ENCODE data around the gene ZNF664. TPM values are rescaled to one million over a fixed set of nuclear protein-coding genes. Genes with fewer than 3 reads are reported as not detected.

Gene ZNF664
- total RNA-seq, 3 donors from 2014 or later: 101 to 132 (median 101) TPM

DNA sequence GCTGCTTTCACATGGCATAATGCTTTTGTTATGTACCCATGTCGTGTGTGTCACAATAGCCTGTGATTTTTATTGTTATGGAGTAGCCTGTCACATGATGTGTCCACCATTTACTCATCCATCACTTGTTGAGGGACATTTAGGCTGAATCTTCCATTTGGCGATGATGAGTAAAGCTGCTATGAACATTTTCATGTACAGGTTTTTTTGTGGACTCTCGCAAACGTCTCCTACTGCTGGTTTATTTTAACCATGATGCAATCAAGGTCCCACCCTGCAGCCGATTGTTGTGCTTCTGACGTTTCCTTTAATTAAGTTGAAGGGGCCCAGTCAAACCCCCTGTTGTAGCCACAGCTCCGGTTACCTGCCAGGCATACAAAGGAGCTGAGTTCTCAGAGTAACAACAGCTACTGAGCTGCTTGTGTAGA, 63.2 kb downstream of the ZNF664 start:
- H3K4me3 ChIP-seq: no peak overlapping the region
- ATAC-seq (no peak), DNase-seq (no peak)
- H3K4me1 ChIP-seq (ENCODE audit: low read depth): no peaks in the 10 kb centered on the region
- no peaks in the 10 kb centered on the region for H3K36me3 ChIP-seq (ENCODE audit: low read depth)
- intact Hi-C loops (cut with DNase I, micrococcal nuclease): loop anchor here in 1 of 2 donors (5.0 kb wide), 1 partner anchor 736 kb away; no protein-coding TSS in a partner anchor
- no peaks in the 10 kb centered on the region for H3K9me3 ChIP-seq
- TF ChIP-seq, protein P1, sequence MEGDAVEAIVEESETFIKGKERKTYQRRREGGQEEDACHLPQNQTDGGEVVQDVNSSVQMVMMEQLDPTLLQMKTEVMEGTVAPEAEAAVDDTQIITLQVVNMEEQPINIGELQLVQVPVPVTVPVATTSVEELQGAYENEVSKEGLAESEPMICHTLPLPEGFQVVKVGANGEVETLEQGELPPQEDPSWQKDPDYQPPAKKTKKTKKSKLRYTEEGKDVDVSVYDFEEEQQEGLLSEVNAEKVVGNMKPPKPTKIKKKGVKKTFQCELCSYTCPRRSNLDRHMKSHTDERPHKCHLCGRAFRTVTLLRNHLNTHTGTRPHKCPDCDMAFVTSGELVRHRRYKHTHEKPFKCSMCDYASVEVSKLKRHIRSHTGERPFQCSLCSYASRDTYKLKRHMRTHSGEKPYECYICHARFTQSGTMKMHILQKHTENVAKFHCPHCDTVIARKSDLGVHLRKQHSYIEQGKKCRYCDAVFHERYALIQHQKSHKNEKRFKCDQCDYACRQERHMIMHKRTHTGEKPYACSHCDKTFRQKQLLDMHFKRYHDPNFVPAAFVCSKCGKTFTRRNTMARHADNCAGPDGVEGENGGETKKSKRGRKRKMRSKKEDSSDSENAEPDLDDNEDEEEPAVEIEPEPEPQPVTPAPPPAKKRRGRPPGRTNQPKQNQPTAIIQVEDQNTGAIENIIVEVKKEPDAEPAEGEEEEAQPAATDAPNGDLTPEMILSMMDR (IDR thresholded peaks at IDR 0.05): no peak

DNA sequence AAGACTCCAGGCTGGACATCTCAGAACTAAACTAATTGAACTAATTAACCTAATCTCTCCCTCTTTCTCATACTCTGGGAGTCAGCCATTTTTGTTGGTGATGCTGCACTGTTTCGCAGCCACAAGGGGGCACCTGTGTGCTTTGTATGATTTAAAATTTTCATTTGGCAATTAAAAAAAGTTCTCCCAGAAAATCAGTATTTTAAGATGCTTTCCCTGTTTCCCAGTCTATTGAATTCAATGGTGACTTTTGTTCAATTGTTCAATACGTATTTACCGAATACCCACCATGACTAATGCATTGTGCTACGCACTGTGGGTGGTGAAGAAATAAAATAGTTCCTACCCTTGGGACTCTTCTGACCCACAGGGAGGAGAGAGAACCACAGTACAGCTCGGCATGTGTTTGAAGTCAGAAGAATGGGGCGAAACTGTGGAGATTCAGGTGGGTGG, 63.7 kb downstream of the ZNF664 start:
- H3K4me3 ChIP-seq: no peak overlapping the region
- no peaks in the 10 kb centered on the region for H3K9me3 ChIP-seq
- intact Hi-C loops (cut with DNase I, micrococcal nuclease): loop anchor here in 1 of 2 donors (5.0 kb wide), 1 partner anchor 736 kb away; no protein-coding TSS in a partner anchor
- TF ChIP-seq, protein P1 (IDR thresholded peaks at IDR 0.05): peak; percentile 82
- no peaks in the 10 kb centered on the region for H3K4me1 ChIP-seq (ENCODE audit: low read depth)
- ATAC-seq (peak; percentile 67), DNase-seq (peak in 2 of 3 donors; percentile 44 to 60)
- no peaks in the 10 kb centered on the region for H3K36me3 ChIP-seq (ENCODE audit: low read depth)

DNA sequence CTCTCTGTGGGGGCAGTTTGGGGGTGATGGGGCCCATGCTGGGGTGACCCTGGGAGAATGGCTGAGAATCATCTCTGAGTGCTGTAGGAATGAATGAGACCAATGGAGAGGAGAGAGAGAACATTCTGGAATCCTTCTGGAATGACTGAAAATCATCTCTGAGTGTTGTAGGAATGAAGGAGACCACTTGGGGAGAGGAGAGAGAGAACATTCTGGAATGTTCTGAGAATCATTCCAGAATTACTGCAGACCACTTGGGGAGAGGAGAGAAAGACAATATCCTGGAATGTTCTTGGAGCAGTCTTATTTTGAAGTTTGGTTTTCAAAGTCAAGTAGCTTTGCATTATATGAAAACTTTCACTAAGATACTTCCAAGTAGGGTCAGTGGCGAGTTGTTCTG, 64.3 kb downstream of the ZNF664 start:
- TF ChIP-seq, protein P1 (IDR thresholded peaks at IDR 0.05): no peak
- ATAC-seq (no peak), DNase-seq (no peak)
- intact Hi-C loops (cut with DNase I, micrococcal nuclease): loop anchor here in 1 of 2 donors (5.0 kb wide), 1 partner anchor 735 kb away; no protein-coding TSS in a partner anchor
- Histone ChIP-seq H3K4me1 (ENCODE audit: low read depth) (no peaks in the 10 kb centered on the region), H3K4me3 (no peak overlapping the region), H3K9me3 (no peaks in the 10 kb centered on the region), H3K36me3 (ENCODE audit: low read depth) (no peaks in the 10 kb centered on the region)

DNA sequence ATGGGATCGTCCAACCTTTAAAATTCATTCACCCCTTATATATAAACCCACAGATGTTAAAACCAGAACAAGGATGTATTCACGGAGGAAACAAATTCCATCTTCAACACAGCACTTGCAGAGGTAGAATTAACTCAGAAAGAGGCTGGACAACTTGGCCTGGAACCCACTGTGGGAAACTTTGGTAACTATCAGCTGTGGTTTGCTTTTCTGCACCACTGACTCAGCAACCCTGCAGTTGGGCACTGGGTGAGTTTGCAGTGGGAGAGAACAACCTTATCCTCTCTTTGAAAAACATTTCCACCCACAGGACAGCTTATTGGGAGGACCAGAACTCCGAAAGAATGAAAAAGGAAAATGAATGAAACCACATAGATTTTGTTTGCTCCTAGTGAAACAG, 66.3 kb downstream of the ZNF664 start:
- intact Hi-C loops (cut with DNase I, micrococcal nuclease): loop anchor here in 1 of 2 donors (5.0 kb wide), 1 partner anchor 733 kb away; no protein-coding TSS in a partner anchor
- H3K4me1 ChIP-seq (ENCODE audit: low read depth): no peaks in the 10 kb centered on the region
- no peaks in the 10 kb centered on the region for H3K36me3 ChIP-seq (ENCODE audit: low read depth)
- H3K4me3 ChIP-seq: no peak overlapping the region
- DNase-seq: no peak
- no peak for ATAC-seq
- TF ChIP-seq, protein P1 (IDR thresholded peaks at IDR 0.05): no peak
- H3K9me3 ChIP-seq: no peaks in the 10 kb centered on the region

DNA sequence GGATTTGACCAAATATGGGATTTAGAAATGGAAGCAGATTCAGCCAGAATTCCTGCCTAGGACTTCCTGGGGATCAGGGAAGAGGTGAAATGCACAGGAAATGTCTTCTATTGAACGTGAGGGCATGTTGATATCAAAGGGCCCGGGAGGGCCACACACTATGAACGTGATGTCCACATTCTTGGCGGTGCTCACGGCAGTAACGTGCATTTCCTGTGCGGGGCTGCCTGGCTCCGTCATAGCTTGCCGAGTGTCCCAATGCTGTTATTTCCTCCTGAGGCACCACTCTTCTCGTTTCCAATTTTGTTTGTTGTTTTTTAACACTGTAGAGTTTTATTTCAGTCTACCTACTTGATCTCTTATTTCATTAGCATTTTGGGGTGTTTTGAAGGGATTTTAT, 67.3 kb downstream of the ZNF664 start:
- no peaks in the 10 kb centered on the region for H3K9me3 ChIP-seq
- intact Hi-C loops (cut with DNase I, micrococcal nuclease): loop anchor here in 1 of 2 donors (5.0 kb wide), 1 partner anchor 277 kb away; no protein-coding TSS in a partner anchor
- ATAC-seq (no peak), DNase-seq (no peak)
- TF ChIP-seq, protein P1 (IDR thresholded peaks at IDR 0.05): no peak
- H3K36me3 ChIP-seq (ENCODE audit: low read depth): no peaks in the 10 kb centered on the region
- no peak overlapping the region for H3K4me3 ChIP-seq
- H3K4me1 ChIP-seq (ENCODE audit: low read depth): no peaks in the 10 kb centered on the region
